Activated CD4-positive, alpha-beta T cell treated with anti-CD3 and anti-CD28 coated beads, Interleukin-2, amount 50 U/mL, for 24 hours (primary cell): ENCODE results near the gene ONECUT3.

Source experiments
- DNase-seq, 2 donors: peaks; one replicate each; pipeline ENCODE4 v3.0.0-alpha.2; 2020; ENCODE audit warnings: low read depth in 1 of 2, low spot score in 1 of 2

The ONECUT3 gene

DNA sequence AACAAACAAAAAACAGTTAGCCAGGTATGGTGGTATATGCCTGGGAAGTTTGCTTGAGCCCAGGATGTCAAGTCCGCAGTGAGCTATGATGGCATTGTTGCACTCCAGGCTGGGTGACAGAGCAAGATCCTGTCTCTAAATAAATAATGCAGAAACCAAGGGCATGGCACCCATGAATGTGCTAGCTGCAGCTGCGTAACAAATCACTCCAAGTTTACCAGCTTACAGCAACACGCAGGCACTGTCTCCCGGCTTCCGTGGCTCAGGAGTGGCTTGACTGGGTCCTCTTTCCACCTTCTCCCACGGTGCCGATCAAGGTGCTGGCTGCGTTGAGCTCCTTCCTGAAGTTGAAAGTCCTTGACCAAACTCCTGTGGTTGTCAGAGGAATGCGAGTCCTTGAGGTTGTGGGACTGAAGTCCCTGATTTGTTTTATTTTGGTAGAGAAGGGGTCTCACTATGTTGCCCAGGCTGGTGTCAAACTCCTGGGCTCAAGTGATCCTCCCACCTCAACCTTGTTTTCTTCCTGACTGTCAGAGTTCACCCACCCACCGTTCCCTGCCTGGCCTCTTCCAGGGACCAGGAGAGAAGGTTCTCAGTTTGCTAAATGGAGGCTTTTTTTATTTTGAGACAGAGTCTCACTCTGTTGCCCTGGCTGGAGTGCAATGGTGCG, 13.2 kb upstream of the ONECUT3 start:
- DNase-seq, result no peak

GRCh38 chr19:1742989-1743696, 10.2 kb upstream of the ONECUT3 start:
- no peak for DNase-seq

- DNase-seq, result no peak
Measured at GRCh38 chr19:1744133-1744665, 9.1 kb upstream of the ONECUT3 start.

DNA sequence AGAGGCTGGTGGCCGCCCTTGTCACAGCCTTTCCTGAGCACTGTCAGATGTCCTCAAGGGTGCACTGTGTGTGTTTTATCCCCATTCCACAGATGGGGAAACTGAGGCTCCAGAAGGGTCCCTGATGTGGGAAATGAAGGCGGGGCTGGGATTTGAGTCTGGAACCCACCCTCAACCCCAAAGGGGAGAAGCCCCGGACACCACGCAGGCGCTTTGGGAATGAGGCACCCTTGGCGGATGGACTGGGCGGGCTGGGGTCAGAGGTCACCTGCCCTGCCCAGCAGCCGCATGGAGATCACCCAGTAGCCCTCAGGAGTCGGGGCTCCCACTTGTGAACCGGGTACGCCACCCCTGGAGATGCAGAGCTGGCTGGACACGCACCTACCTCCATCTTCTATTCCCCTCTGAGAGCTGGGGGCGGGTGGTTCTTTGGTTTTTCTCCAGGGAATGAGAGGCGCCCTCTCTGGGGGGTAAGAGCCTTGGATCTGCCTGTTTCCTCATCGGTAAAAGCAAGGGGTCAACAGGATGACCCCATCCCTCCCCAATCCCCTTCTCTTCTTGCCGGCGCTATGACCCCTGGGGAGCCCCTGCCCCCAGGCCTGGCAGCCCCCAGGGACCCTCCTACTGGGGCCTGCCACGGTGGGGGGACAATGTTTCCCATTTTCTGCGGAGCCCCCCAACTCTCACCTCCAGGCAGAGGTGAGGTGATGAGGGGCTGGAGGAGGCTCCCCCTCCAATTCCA, 8.3 kb upstream of the ONECUT3 start:
- DNase-seq, result no peak

DNA sequence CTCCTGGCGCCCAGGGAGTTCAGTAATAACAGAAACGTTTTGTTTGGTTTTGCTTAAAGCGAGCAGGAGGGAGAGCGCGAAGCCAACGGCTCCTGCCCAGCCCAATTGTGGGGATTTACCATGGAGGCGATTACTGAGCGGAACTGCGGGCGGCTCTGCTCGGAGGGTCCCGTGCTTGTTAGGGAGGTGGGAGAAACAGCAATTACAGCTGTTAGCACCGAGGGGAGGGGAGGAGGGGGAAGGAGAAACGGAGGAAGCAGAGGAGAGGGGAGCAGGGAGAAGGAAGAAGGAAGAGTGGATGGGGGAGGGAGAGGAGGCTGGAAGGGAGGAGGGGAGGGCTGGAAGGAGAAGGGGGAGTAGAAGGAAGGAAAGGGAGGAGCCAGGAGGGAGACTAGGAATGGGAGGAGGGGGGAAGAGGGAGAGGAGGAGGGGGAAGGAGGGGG, 7.7 kb upstream of the ONECUT3 start:
- DNase-seq, result no peak

DNA sequence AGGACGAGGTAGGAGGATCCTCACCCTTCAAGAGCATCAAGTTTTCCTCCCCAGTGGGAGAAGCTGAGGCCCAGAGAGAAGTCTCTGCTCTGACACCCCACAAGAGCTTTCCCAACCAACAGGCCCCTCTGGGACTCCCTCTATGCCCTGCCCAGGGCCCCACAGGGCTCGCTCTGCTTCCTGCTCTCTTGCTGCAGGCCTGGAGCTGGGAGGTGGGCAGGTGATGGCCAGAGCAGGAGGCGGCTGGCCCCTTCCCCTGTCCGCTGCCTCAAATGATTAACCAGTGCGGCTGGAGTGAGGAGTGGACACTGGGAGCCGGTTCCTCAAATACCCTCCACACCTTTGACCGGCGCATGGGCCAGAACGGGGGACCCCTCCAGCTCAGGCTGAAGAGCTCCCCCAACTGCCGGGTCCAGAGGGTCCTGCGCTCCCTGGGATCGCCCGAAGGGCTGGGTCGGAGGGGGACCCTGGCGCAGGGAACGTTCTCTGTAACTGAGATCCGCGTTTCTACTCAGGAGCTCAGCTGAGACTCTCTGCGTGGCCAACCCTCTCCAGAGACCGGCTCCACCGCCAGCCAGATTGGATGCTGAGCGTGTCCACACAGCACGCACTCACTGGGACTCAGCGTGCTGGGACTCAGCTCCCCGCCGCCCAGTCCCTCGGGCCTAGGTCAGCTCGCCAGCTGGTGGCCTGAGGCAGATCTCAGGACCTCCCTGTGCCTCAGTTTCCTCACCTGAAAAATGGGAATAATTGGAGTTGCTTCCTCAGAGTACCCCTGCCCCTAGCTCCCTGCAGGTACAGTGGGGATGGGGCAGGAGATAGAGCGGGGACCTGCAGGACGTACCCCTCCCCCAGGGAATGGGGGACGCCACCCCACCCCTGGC, 6.7 kb upstream of the ONECUT3 start:
- DNase-seq, result no peak

- DNase-seq, result no peak
Measured at GRCh38 chr19:1747285-1748114, 5.8 kb upstream of the ONECUT3 start.

- DNase-seq, result no peak
Measured at GRCh38 chr19:1748115-1748872, 5.0 kb upstream of the ONECUT3 start.

GRCh38 chr19:1748873-1749341, 4.4 kb upstream of the ONECUT3 start:
- DNase-seq, result no peak

DNA sequence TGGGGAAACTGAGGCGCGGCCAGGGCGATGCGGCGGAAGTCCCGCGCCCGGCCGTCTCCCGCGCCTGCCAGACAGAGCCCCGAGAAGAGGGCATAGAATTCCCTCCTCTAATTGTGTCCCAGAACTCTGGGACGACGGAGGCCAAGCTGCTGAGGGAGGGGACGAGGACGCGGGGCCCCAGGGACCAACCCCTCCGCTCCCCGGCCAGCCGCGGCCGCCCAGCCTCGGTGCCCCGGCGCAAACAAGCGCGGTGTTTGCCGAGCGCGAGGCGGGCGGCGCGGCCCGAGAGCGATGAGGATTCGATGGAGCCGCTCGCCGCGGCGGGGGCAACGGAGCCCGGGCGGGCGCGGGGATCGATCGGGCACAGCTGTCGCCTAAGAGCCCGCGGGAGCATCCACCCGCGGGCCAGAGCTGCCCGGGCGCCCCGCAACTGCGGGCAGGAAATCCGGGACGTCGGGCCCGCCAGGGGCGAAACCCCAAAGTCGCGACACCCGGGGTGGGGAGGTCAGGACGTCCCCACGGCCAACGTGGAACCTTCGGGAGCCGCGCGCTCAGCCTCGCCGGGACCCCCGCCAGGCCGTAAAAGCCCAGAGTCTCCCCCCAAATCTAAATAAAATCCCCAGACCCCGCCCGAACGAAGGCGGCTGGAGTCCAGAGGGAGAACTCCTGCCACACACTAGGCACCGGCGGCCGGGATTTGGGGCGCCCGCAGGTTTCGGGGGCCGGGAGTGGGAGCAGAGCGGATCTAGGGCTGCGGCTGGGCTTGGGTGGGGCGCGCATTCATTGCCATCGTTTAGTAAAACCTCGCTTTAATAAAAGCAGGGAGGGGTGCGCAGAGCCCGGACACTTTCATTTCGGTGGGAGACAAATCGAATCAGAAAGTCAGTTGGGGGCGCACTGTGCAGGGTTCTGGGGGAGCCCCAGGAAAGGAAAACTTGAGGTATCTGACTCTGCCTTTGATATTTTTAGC, 3.6 kb upstream of the ONECUT3 start:
- no peak for DNase-seq

DNA sequence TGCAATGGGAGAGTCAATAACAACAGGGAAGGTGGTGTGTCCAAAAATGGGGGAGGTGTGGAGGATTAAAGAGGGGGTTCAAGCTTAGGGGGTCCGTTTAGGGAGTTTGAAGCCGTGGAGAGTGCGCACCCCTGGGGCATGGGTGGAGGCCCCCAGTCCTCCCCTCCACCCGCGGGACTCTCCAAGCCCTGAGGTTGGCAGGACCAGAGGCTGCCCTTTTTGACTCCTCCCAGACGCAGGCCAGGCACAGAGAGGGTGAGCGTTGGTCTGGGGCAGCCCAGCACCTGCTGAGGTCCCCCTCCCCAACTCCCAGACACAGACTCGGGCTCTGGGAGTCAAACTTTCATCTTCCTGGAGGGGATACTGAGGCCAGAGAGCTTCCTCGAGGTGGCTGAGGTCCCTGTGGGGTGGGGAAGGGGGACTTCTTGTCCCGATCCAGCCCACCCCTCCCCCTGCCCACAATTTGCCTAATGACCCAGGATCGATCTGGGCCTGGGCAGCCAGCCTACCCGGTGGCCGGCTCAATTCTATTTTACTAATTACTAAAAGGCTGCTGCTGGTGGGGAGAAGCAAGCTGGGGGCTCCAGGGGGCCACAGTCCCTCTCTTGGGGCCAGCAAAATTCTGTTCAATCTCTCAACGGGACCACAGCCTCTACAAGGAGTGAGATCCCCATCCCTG, 2.8 kb upstream of the ONECUT3 start:
- no peak for DNase-seq

DNA sequence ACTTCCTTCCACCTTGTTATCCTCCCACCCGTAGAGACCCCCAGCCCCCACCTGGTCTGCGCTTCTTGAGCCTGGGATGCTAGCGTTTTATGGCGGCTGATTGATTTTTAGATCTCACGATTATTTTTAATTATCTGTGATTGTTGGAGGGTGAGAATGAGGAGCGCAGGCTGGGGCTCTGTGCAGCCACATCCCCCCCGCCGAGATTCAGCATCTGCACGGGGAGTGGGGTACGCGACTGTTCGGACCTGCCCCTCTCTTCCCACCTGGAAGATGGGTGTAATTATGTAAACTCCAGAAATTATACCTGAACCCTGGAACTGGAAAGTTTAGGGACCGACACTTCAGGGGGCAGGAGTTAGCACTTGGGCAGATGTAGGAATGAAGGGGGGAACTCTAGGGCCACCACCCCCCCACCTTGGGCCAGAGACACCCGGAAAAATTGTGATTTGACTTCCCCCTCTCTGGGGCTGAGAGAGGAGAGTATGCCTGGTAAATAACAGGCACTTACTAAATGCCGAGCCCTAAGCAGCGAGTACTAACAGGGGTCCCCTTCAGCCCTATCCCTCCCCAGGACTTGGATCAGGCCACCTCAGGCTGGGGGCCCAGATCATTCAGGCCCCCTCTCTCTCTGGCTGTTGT, 1.8 kb upstream of the ONECUT3 start:
- no peak for DNase-seq

DNA sequence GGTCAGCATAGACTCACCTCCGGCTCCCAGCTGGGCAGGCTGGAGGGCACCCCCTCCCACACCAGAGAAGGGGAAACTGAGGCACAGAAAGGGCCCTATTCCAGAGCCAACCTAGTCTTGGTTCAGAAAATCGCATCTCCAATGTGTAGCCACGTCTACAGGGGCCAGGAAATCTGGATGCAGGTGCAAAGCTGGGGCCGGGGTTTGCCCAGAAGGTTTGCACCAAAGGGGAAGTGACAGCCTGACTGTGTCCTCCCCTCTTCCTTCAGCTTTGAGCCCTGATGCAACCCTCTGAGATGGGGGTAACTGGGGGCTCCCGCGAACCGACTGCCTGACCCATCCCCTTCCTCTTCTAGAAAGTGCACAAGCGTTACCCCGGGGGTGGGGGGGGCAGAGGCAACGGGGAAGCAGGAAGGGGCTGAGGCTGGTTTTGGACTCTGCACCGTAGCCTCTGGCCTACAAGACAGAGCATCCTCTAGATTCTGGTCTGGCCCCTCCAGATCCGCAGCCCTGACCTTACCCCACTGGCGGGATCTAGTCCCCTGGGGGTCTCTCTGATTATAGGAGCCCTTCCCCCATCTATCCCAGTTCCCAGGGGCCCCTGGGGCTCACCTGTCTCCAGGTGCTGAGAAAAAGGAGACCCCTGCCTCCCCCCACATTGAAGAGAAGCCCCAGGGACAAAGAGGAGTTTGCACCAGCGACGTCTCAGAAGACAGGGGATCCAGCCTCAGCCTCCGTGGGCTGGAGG, 1.1 kb upstream of the ONECUT3 start:
- DNase-seq, result no peak

GRCh38 chr19:1754018-1754635, 821 bp downstream of the ONECUT3 start:
- no peak for DNase-seq

DNA sequence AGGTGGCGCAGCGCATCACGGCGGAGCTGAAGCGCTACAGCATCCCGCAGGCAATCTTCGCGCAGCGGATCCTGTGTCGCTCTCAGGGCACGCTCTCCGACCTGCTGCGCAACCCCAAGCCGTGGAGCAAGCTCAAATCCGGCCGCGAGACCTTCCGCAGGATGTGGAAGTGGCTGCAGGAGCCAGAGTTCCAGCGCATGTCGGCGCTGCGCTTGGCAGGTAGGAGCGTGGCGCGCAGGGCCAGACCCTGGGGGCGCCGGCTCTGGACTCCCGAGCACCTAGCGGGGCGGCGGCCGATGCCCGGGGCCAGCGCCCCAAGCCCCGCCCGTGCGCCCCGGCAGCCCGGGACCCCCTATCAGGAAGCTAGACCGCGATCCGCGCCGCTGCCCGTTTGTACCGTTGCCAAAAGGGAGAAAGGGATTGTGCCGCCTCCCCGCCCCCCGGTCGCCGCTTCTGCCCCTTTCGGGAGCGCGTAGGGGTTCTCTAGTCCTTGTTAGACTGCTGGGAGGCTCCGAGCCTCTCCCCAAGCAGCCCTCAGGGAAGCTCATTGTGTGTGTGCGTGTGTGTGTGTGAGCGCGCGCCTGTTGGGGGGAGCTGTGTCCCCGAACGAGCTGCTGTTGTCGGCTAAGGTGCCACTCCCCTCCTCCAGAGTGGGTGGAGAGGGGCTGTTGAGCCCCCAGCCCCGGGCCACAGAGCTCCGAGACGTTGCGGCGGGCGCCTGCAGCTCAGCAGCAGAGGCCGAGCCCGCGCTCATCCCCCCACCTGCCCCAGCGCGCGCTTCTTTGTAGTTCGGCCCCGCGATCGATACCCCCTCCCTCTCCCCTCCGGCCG, 1.5 kb downstream of the ONECUT3 start:
- DNase-seq, result no peak
